Measurements from ENCODE around the gene MCM3.

MCM3 gene

DNA sequence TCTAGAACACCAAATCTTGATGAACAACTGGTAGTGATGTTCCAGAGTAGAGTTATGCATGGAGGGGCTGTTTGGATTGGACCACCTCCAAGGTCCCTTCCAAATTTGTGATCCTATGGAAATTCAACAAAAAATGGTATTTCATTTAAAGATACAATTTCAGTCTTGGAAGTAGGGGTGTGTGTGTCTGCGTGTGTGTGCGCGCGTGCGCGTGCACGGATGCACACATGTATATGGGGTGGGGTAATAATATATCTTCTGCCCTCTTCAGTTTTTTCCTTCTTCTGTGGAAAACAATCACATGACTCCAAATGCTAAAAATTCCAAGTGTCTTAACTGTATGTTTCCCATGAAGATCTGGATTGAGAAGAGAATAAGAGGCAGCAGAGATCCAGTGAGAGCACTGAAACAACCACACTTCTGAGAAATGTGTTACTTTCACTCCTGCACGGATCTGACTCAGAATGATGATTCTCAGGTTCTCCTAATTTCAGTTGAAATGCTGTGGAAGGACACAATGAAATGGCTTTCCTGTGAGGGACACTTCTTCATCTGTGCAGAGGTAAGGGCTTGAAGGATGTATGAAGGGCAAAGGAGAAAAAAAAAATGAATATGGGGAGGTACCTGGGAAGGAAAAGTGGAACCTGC is 29.7 kb downstream of the MCM3 start:
- TF ChIP-seq TCF12 (IDR thresholded peaks at IDR 0.05; ENCODE audit: low read depth) (no peak), CREB1 (IDR thresholded peaks at IDR 0.05; ENCODE audit: low read depth) (no peak), EGR1 (IDR thresholded peaks at IDR 0.05) (no peak), NFIC (IDR thresholded peaks at IDR 0.05) (no peak), EP300 (IDR thresholded peaks at IDR 0.05; ENCODE audit: borderline replicate concordance) (no peak), FOXM1 (IDR thresholded peaks at IDR 0.05; ENCODE audit: borderline replicate concordance, low read depth) (no peak), ZBTB7A (IDR thresholded peaks at IDR 0.05; ENCODE audit: low read depth) (no peak), TEAD4 (IDR thresholded peaks at IDR 0.05) (no peak), YY1 (IDR thresholded peaks at IDR 0.05; ENCODE audit: low read depth) (no peak)
- TF ChIP-seq, protein P1, sequence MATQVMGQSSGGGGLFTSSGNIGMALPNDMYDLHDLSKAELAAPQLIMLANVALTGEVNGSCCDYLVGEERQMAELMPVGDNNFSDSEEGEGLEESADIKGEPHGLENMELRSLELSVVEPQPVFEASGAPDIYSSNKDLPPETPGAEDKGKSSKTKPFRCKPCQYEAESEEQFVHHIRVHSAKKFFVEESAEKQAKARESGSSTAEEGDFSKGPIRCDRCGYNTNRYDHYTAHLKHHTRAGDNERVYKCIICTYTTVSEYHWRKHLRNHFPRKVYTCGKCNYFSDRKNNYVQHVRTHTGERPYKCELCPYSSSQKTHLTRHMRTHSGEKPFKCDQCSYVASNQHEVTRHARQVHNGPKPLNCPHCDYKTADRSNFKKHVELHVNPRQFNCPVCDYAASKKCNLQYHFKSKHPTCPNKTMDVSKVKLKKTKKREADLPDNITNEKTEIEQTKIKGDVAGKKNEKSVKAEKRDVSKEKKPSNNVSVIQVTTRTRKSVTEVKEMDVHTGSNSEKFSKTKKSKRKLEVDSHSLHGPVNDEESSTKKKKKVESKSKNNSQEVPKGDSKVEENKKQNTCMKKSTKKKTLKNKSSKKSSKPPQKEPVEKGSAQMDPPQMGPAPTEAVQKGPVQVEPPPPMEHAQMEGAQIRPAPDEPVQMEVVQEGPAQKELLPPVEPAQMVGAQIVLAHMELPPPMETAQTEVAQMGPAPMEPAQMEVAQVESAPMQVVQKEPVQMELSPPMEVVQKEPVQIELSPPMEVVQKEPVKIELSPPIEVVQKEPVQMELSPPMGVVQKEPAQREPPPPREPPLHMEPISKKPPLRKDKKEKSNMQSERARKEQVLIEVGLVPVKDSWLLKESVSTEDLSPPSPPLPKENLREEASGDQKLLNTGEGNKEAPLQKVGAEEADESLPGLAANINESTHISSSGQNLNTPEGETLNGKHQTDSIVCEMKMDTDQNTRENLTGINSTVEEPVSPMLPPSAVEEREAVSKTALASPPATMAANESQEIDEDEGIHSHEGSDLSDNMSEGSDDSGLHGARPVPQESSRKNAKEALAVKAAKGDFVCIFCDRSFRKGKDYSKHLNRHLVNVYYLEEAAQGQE (IDR thresholded peaks at IDR 0.05; ENCODE audit: low read depth), result no peak
- TF ChIP-seq, protein P2, sequence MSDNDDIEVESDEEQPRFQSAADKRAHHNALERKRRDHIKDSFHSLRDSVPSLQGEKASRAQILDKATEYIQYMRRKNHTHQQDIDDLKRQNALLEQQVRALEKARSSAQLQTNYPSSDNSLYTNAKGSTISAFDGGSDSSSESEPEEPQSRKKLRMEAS (IDR thresholded peaks at IDR 0.05), result no peak
- TF ChIP-seq, protein P3, sequence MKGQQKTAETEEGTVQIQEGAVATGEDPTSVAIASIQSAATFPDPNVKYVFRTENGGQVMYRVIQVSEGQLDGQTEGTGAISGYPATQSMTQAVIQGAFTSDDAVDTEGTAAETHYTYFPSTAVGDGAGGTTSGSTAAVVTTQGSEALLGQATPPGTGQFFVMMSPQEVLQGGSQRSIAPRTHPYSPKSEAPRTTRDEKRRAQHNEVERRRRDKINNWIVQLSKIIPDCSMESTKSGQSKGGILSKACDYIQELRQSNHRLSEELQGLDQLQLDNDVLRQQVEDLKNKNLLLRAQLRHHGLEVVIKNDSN (IDR thresholded peaks at IDR 0.05), result no peak

DNA sequence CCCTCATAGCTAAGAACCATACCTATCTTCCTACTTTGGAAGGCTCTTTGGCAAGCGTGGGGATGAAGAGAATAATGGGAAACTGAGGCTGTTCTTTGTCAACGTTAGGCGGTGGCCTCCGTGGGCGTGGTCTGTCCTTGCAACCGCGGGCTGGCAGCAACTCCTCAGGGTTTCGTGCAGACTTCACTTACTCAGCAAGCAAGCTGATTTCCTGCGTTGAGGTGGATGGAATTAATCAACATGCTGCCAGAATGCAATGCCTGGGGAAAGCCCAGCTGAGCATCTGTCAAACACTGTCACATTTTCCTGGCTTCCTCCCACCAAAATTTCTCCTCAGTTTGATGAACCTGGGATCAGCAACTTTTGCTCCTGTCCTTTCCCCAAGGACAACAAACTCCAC is 31.0 kb downstream of the MCM3 start:
- TF ChIP-seq YY1 (IDR thresholded peaks at IDR 0.05; ENCODE audit: low read depth) (no peak), EP300 (IDR thresholded peaks at IDR 0.05; ENCODE audit: borderline replicate concordance) (no peak), CREB1 (IDR thresholded peaks at IDR 0.05; ENCODE audit: low read depth) (no peak), NFIC (IDR thresholded peaks at IDR 0.05) (no peak), FOXM1 (IDR thresholded peaks at IDR 0.05; ENCODE audit: borderline replicate concordance, low read depth) (no peak), TCF12 (IDR thresholded peaks at IDR 0.05; ENCODE audit: low read depth) (no peak), CEBPB (IDR thresholded peaks at IDR 0.05) (no peak), TAF1 (IDR thresholded peaks at IDR 0.05; ENCODE audit: low read depth) (no peak), EGR1 (IDR thresholded peaks at IDR 0.05) (no peak), ZBTB7A (IDR thresholded peaks at IDR 0.05; ENCODE audit: low read depth) (no peak), TEAD4 (IDR thresholded peaks at IDR 0.05) (no peak), RAD21 (IDR thresholded peaks at IDR 0.05; ENCODE audit: low read depth) (no peak)
- TF ChIP-seq, protein P1 (IDR thresholded peaks at IDR 0.05; ENCODE audit: low read depth), result no peak
- TF ChIP-seq, protein P3 (IDR thresholded peaks at IDR 0.05), result no peak
- TF ChIP-seq, protein P2 (IDR thresholded peaks at IDR 0.05), result no peak

DNA sequence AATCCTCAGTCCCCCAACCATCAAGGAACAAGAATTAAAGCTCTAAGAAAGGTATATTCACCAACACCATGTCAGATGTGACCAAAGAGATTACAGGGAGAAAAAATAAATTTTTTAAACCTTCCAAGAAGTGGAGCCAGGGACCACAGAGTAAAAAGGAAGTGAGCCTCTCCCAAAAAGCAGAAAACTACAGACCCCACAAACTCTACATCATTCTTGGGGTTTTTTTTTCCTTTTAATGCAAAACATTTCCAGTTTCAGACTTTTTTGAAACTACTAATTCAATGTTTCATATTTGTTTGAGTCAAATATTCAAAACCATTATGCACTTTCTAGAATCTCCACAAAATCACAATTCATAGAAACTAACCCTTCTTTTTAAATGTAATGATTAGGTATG is 33.4 kb downstream of the MCM3 start:
- TF ChIP-seq, protein P2 (IDR thresholded peaks at IDR 0.05), result no peak
- TF ChIP-seq ZBTB7A (IDR thresholded peaks at IDR 0.05; ENCODE audit: low read depth) (no peak), TAF1 (IDR thresholded peaks at IDR 0.05; ENCODE audit: low read depth) (no peak), FOXM1 (IDR thresholded peaks at IDR 0.05; ENCODE audit: borderline replicate concordance, low read depth) (no peak), TCF12 (IDR thresholded peaks at IDR 0.05; ENCODE audit: low read depth) (no peak), NFIC (IDR thresholded peaks at IDR 0.05) (no peak), CREB1 (IDR thresholded peaks at IDR 0.05; ENCODE audit: low read depth) (no peak), YY1 (IDR thresholded peaks at IDR 0.05; ENCODE audit: low read depth) (no peak)
- TF ChIP-seq, protein P1 (IDR thresholded peaks at IDR 0.05; ENCODE audit: low read depth), result no peak

DNA sequence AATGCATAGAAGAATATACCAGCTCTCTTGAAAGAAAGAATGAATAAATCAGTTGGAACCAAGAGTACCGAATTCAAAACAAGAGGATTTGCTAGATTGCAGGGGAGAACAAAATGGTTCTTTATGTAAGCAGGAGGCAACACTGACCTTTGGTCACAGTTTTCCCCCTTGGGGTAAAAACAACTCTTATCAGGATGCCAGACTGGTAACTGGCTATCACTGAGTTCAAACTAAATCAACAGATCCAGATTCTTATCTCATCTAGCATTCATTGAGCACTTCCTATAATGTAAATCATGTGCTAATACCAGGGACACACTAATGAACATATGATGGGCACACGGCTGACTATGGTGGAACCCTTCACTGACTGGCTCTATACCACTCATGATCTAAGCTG is 35.5 kb downstream of the MCM3 start:
- TF ChIP-seq RAD21 (IDR thresholded peaks at IDR 0.05; ENCODE audit: low read depth), result no peak
- TF ChIP-seq TAF1 (IDR thresholded peaks at IDR 0.05; ENCODE audit: low read depth), result no peak
- no peak for TF ChIP-seq TCF12 (IDR thresholded peaks at IDR 0.05; ENCODE audit: low read depth)
- no peak for TF ChIP-seq ZBTB7A (IDR thresholded peaks at IDR 0.05; ENCODE audit: low read depth)

Measured in Ishikawa (cell line).